ENCODE results near the gene MPG. TPM values are rescaled to one million over a fixed set of nuclear protein-coding genes. Genes with fewer than 3 reads are reported as not detected.

The MPG gene
- total and polyA plus RNA-seq, 2 of the 8 experiments (the other 6 are each of a cell fraction or from before 2014, with no cell fraction given), result 37.6 to 83.7 TPM

- Histone ChIP-seq H3K27me3 (replicated peaks in 1 of 4; ENCODE audit: control insufficient read depth in 3 of 4, extremely low read depth in 1 of 4, insufficient read depth in 3 of 4, low read length in 3 of 4) (no peaks in the 10 kb centered on the region), H4K5ac (ENCODE audit: insufficient read length, low read depth, low read length) (no peak overlapping the region), H3K79me1 (ENCODE audit: low read depth, low read length) (no peaks in the 10 kb centered on the region), H2BK12ac (ENCODE audit: low read depth, low read length) (no peak overlapping the region), H3K79me2 (ENCODE audit: control insufficient read depth in 1 of 2, insufficient read depth in 2 of 2, low read length in 2 of 2) (no peaks in the 10 kb centered on the region), H3K4ac (replicated peaks; ENCODE audit: insufficient read length, low read depth, low read length) (no peak overlapping the region), H3K36me3 (ENCODE audit: control insufficient read depth in 2 of 4, insufficient read depth in 4 of 4, low read length in 3 of 4) (peaks cover 11 to 31% (median 17%) of the 10 kb centered on the region in 4 experiments), H2BK120ac (replicated peaks; ENCODE audit: low read depth, low read length) (no peak overlapping the region), H4K91ac (replicated peaks; ENCODE audit: insufficient read length, low read length) (no peak overlapping the region), H3K27ac (ENCODE audit: low read depth, low read length) (no peak overlapping the region), H3K9me3 (ENCODE audit: insufficient read depth in 2 of 2, low read depth in 1 of 2, low read length in 1 of 2) (no peaks in the 10 kb centered on the region), H3K9ac (replicated peaks in 1 of 4; ENCODE audit: extremely low read depth in 1 of 4, low read depth in 3 of 4, low read length in 3 of 4) (no peak overlapping the region), H2AFZ (ENCODE audit: low read length) (no peak overlapping the region), H2BK15ac (ENCODE audit: low read length) (no peak overlapping the region), H3K4me1 (replicated peaks in 1 of 4; ENCODE audit: control insufficient read depth in 3 of 4, insufficient read depth in 4 of 4, low read length in 3 of 4) (peaks cover 0 to 7% (median 3%) of the 10 kb centered on the region in 4 experiments; a peak in 5 of 7 replicates), H2BK20ac (ENCODE audit: low read length) (no peak overlapping the region), H4K20me1 (replicated peaks in 1 of 2; ENCODE audit: control insufficient read depth in 1 of 2, insufficient read depth in 2 of 2, low read length in 2 of 2) (peaks cover 13 to 28% of the 10 kb centered on the region in 2 experiments), H3K4me3 (ENCODE audit: extremely low read depth in 1 of 4, insufficient read depth in 2 of 4, low read depth in 3 of 4, low read length in 4 of 4) (no peak overlapping the region), H4K8ac (ENCODE audit: extremely low read depth, insufficient read depth, low read length) (no peak overlapping the region), H2AK5ac (ENCODE audit: low read depth, low read length) (no peak overlapping the region), H2BK5ac (ENCODE audit: low read depth, low read length) (no peak overlapping the region), H3K23ac (ENCODE audit: insufficient read length) (no peak overlapping the region), H3K14ac (ENCODE audit: insufficient read length) (no peak overlapping the region), H3K56ac (replicated peaks; ENCODE audit: insufficient read length, low read depth, low read length) (no peak overlapping the region), H3K4me2 (ENCODE audit: insufficient read depth in 1 of 2, low read depth in 2 of 2, low read length in 2 of 2) (no peak overlapping the region), H3K18ac (ENCODE audit: extremely low read depth, low read length) (no peak overlapping the region), H3K23me2 (ENCODE audit: low read depth, low read length) (no peaks in the 10 kb centered on the region; the same call in 1 of the 2 replicates)
- POLR2A ChIA-PET (ENCODE audit: partially characterized antibody), result interaction anchor here (1.0 to 16.6 kb wide), 7 partner anchors 9 to 31 kb away, joined by 3 to 153 read pairs (median 4); partner anchors contain the start of genes POLR3K, RHBDF1 and SNRNP25
- CTCF ChIA-PET (ENCODE audit: partially characterized antibody), result interaction anchor here (0.9 to 21.2 kb wide), 4 partner anchors 9 to 70 kb away, joined by 3 to 856 read pairs (median 6); partner anchors contain the start of genes MPG and RHBDF1
- WGBS, 2 experiments (ENCODE audit: extremely low coverage in 1 of 2, insufficient coverage in 1 of 2, insufficient read length in 1 of 2, insufficient replicate concordance in 2 of 2, low coverage in 1 of 2, low lambda C conversion rate in 2 of 2, missing lambda C conversion rate in 1 of 2), result 97% methylated on average over 15 of the region's 16 CpGs; no CpG with 5 or more reads in 1 of the 2 experiments
- DNase-seq (ENCODE audit: low read depth in 1 of 2, low spot score in 2 of 2), result no peak
- no peak for TF ChIP-seq CBX8 (IDR thresholded peaks at IDR 0.05; ENCODE audit: borderline replicate concordance, low read depth, low read length)
- no peak for TF ChIP-seq MAX (IDR thresholded peaks at IDR 0.05)
- no peak for TF ChIP-seq SIX5 (IDR thresholded peaks at IDR 0.05; ENCODE audit: low read depth, low read length)
- no peak for FAIRE-seq
These were observed 14.6 kb upstream of the MPG start for GRCh38 chr16:63466-63865.

Data from H1 (cell line).